Dedifferentiated amniotic fluid mesenchymal stem cell (primary cell): ENCODE measurements around the gene INPPL1.

Experiments used
- DNase-seq: peaks from one replicate; pipeline ENCODE4 v3.0.0-alpha.2; 2016; ENCODE audit errors: extremely low spot score

The INPPL1 gene

GRCh38 chr11:72280037-72280436, 55.5 kb downstream of the INPPL1 start:
- no peak for DNase-seq

DNA sequence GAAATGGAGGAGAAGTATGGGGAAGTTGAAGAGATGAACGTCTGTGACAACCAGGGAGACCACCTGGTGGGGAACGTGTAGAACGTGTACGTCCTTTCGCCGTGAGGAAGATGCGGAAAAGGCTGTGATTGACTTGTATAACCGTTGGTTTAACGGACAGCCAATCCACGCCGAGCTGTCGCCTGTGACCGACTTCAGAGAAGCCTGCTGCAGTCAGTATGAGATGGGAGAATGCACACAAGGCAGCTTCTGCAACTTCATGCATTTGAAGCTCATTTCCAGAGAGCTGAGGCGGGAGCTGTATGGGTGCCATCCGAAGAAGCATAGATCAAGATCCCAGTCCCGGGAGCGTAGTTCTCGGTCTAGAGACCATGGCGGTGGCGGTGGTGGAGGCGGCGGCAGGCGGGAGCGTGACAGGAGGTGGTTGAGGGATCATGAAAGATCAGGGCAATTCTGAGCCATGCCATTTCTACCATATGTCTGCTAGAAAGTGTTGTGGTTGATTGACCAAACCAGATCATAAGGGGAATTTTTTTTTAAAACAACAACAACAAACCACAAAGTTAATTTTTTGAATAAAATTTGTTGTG, 56.3 kb downstream of the INPPL1 start:
- DNase-seq = no peak

- no peak for DNase-seq
Measured at GRCh38 chr11:72283947-72284346, 59.4 kb downstream of the INPPL1 start.

DNA sequence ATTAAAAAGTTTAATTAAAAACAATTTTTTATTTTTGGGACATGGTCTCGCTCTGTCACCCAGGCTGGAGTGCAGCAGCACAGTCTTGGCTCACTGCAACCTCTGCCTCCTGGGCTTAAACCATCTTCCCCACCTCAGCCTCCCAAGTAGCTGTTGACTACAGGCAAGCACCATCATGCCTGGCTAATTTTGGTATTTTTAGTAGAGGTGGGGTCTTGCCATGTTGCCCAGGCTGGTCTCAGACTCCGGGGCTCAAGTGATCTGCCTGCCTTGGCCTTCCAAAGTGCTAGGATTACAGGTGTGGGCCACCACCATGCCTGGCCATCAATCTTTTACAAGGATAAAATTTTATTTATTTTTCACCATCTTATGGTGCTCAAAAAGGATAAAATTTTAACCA, 62.7 kb downstream of the INPPL1 start:
- DNase-seq = no peak
